ENCODE data around the gene PRKCI. TPM values are rescaled to one million over a fixed set of nuclear protein-coding genes. Genes with fewer than 3 reads are reported as not detected.

PRKCI gene
- polyA plus RNA-seq, 3 donors: 5.1 to 15.4 (median 11.6) TPM

DNA sequence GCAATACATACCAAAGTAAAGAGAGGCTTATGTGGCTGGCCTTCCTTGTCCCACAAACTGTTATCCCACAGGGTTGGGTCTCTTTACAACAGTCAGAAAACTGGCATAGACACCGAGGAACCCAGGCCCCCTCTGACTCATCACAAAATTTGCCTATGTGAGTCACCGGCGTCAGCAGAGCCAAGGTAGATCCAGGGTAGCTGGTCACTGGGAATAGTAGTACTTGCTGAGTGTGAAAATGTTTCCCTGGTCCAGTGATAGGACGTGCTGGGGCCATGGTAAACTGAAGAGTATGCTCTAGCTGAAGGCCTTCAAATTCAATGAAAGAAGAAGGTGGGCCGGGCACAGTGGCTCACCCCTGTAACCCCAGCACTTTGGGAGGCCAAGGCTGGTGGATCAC is 108.1 kb downstream of the PRKCI start:
- Mint-ChIP-seq H3K27ac (no peak overlapping the region), H3K9me3 (peaks cover 4 to 13% (median 9%) of the 10 kb centered on the region in 7 donors), H3K36me3 (no peaks in the 10 kb centered on the region), H3K4me1 (no peaks in the 10 kb centered on the region), H3K27me3 (ENCODE audit: low read depth in 3 of 3) (no peaks in the 10 kb centered on the region), H3K4me3 (no peak overlapping the region)
- Histone ChIP-seq H3K4me2 (replicated peaks; ENCODE audit: extremely low read depth, low read length, poor library complexity, severe bottlenecking) (no peak overlapping the region), H3K9ac (ENCODE audit: insufficient read depth, low read length, poor library complexity, severe bottlenecking) (no peak overlapping the region), H3K36me3 (replicated peaks in 1 of 2; ENCODE audit: control insufficient read depth in 1 of 2, insufficient read depth in 2 of 2, low read length in 2 of 2) (no peaks in the 10 kb centered on the region), H3K4me1 (ENCODE audit: control insufficient read depth in 1 of 2, insufficient read depth in 2 of 2, low read length in 2 of 2) (no peaks in the 10 kb centered on the region), H3K9me3 (replicated peaks in 1 of 2; ENCODE audit: control insufficient read depth in 1 of 2, insufficient read depth in 1 of 2, low read length in 2 of 2) (peaks cover 0 to 8% of the 10 kb centered on the region in 2 donors), H3K79me2 (ENCODE audit: insufficient read depth, low read length) (no peaks in the 10 kb centered on the region), H2AFZ (ENCODE audit: insufficient read depth, low read depth, low read length, poor library complexity, severe bottlenecking) (no peak overlapping the region), H4K20me1 (ENCODE audit: insufficient read depth, low read length) (no peaks in the 10 kb centered on the region), H3K27ac (ENCODE audit: low read depth in 1 of 2, low read length in 2 of 2) (no peak overlapping the region), H3K4me3 (replicated peaks in 1 of 3; ENCODE audit: low read depth in 2 of 3, low read length in 3 of 3) (no peak overlapping the region), H3K27me3 (ENCODE audit: control insufficient read depth in 2 of 2, insufficient read depth in 2 of 2, low read length in 2 of 2) (no peaks in the 10 kb centered on the region)
- 100% methylated on average over 4 of the region's 5 CpGs for WGBS (ENCODE audit: insufficient coverage)
- intact Hi-C loops (cut with micrococcal nuclease): no loop called here
- TF ChIP-seq, protein P1, sequence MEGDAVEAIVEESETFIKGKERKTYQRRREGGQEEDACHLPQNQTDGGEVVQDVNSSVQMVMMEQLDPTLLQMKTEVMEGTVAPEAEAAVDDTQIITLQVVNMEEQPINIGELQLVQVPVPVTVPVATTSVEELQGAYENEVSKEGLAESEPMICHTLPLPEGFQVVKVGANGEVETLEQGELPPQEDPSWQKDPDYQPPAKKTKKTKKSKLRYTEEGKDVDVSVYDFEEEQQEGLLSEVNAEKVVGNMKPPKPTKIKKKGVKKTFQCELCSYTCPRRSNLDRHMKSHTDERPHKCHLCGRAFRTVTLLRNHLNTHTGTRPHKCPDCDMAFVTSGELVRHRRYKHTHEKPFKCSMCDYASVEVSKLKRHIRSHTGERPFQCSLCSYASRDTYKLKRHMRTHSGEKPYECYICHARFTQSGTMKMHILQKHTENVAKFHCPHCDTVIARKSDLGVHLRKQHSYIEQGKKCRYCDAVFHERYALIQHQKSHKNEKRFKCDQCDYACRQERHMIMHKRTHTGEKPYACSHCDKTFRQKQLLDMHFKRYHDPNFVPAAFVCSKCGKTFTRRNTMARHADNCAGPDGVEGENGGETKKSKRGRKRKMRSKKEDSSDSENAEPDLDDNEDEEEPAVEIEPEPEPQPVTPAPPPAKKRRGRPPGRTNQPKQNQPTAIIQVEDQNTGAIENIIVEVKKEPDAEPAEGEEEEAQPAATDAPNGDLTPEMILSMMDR (IDR thresholded peaks at IDR 0.05): no peak
- peak in 2 of 3 donors; percentile 17 to 36 for DNase-seq

DNA sequence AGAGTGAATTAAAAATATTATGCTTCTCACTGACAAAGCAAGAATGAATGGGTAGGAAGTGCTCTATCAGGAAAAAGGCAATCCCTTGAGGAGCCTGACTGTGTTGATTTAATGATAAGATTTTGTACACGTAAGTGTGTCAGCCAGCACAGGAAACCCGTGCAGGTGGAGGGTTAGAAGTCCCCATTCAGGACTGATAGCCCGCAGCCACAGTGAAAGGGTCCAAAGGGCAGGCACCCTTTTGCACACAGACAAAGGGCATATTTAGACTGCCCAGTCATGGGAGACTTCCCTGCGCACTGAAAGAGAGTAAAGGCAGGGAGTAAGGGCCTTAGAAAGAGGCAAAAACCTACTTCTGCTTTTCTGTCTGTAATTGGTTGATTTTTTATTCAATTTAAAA is 108.9 kb downstream of the PRKCI start:
- Histone ChIP-seq H3K27me3 (ENCODE audit: control insufficient read depth in 2 of 2, insufficient read depth in 2 of 2, low read length in 2 of 2) (no peaks in the 10 kb centered on the region), H2AFZ (ENCODE audit: insufficient read depth, low read depth, low read length, poor library complexity, severe bottlenecking) (no peak overlapping the region), H3K79me2 (ENCODE audit: insufficient read depth, low read length) (no peaks in the 10 kb centered on the region), H3K4me1 (ENCODE audit: control insufficient read depth in 1 of 2, insufficient read depth in 2 of 2, low read length in 2 of 2) (no peaks in the 10 kb centered on the region), H3K9ac (ENCODE audit: insufficient read depth, low read length, poor library complexity, severe bottlenecking) (no peak overlapping the region), H3K36me3 (replicated peaks in 1 of 2; ENCODE audit: control insufficient read depth in 1 of 2, insufficient read depth in 2 of 2, low read length in 2 of 2) (no peaks in the 10 kb centered on the region), H4K20me1 (ENCODE audit: insufficient read depth, low read length) (no peaks in the 10 kb centered on the region), H3K4me2 (replicated peaks; ENCODE audit: extremely low read depth, low read length, poor library complexity, severe bottlenecking) (no peak overlapping the region), H3K4me3 (replicated peaks in 1 of 3; ENCODE audit: low read depth in 2 of 3, low read length in 3 of 3) (no peak overlapping the region), H3K9me3 (replicated peaks in 1 of 2; ENCODE audit: control insufficient read depth in 1 of 2, insufficient read depth in 1 of 2, low read length in 2 of 2) (peaks cover 0 to 8% of the 10 kb centered on the region in 2 donors), H3K27ac (ENCODE audit: low read depth in 1 of 2, low read length in 2 of 2) (no peak overlapping the region)
- Mint-ChIP-seq H3K27ac (peak overlapping the region in 1 of 7 donors; percentile 42), H3K4me1 (no peaks in the 10 kb centered on the region), H3K4me3 (no peak overlapping the region), H3K9me3 (peaks cover 4 to 16% (median 9%) of the 10 kb centered on the region in 7 donors), H3K27me3 (ENCODE audit: low read depth in 3 of 3) (no peaks in the 10 kb centered on the region), H3K36me3 (no peaks in the 10 kb centered on the region)
- TF ChIP-seq, protein P1 (IDR thresholded peaks at IDR 0.05): no peak
- 26% methylated on average over 3 of the region's 4 CpGs for WGBS (ENCODE audit: insufficient coverage)
- intact Hi-C loops (cut with micrococcal nuclease): no loop called here
- DNase-seq: no peak
